DND-41 (cell line): ENCODE results near the gene OR1D2.
"Not testable (repeated sequence)": the region's sequence is repeated elsewhere in the genome, so short reads cannot be mapped to it uniquely, and the experiment has no call there.

Experiments
- CTCF ChIP-seq: IDR thresholded peaks from 2 replicates; pipeline ENCODE4 v1.5.1; 2012; ENCODE audit warnings: borderline replicate concordance, low read length, moderate library complexity, mild to moderate bottlenecking; ENCODE audit not compliant: poor library complexity, severe bottlenecking; ENCODE audit errors: extremely low read depth
- EZH2 ChIP-seq: IDR thresholded peaks from 3 replicates; pipeline ENCODE4 v1.6.1; 2012; ENCODE audit warnings: borderline replicate concordance, low read depth, mild to moderate bottlenecking, moderate library complexity, low read length, inconsistent platforms; ENCODE audit not compliant: severe bottlenecking

GRCh38 chr17:3137494-3137893, 33.3 kb upstream of the OR1D2 start:
- not testable (repeated sequence) for TF ChIP-seq CTCF, EZH2
